GM23338 (cell line): ENCODE data around the gene DARS2. TPM values are rescaled to one million over a fixed set of nuclear protein-coding genes. Genes with fewer than 3 reads are reported as not detected.
A peak's percentile ranks its signal among the peaks of the same experiment; 100 is the strongest.

ENCODE experiments used
- ATAC-seq: fragments of 200-7000 bp; cut with Tn5 transposase; 3 replicates; pipeline ENCODE4 v1.9.1; 2020
- DNase-seq: peaks from one replicate; pipeline ENCODE4 v3.0.0-alpha.2; 2015; ENCODE audit warnings: low spot score
- H2AFZ ChIP-seq: fragments of 200-600 bp; sonication (generic); 2 replicates; pipeline ENCODE4 v1.8.0; 2016; ENCODE audit warnings: antibody characterized with exemption, mild to moderate bottlenecking, moderate library complexity
- H3F3A ChIP-seq: fragments of 200-600 bp; sonication (generic); replicated peaks from 2 replicates; pipeline ENCODE4 v1.8.0; 2017; ENCODE audit warnings: antibody characterized with exemption, mixed run types, low read depth
- H3K27ac ChIP-seq: fragments of 200-600 bp; sonication (generic); 2 replicates; pipeline ENCODE4 v1.6.1; 2016; ENCODE audit warnings: low read depth
- H3K27me3 ChIP-seq: fragments of 200-600 bp; sonication (generic); 2 replicates; pipeline ENCODE4 v1.8.0; 2016; ENCODE audit warnings: mild to moderate bottlenecking, mixed run types, moderate library complexity; ENCODE audit not compliant: insufficient read depth
- H3K36me3 ChIP-seq: fragments of 200-600 bp; sonication (generic); 2 replicates; pipeline ENCODE4 v1.8.0; 2016; ENCODE audit warnings: mild to moderate bottlenecking; ENCODE audit not compliant: insufficient read depth
- H3K4me1 ChIP-seq: fragments of 200-600 bp; sonication (generic); 2 replicates; pipeline ENCODE4 v1.8.0; 2016; ENCODE audit warnings: mild to moderate bottlenecking, moderate library complexity; ENCODE audit not compliant: insufficient read depth
- H3K4me2 ChIP-seq: fragments of 200-600 bp; sonication (generic); 2 replicates; pipeline ENCODE4 v1.7.1; 2017; ENCODE audit warnings: mixed run types
- H3K4me3 ChIP-seq: fragments of 200-600 bp; sonication (generic); 2 replicates; pipeline ENCODE4 v1.6.1; 2016; ENCODE audit warnings: mixed run types
- H3K79me2 ChIP-seq: fragments of 200-600 bp; sonication (generic); replicated peaks from 2 replicates; pipeline ENCODE4 v1.8.0; 2017; ENCODE audit warnings: mild to moderate bottlenecking; ENCODE audit not compliant: insufficient read depth
- H3K9me2 ChIP-seq: fragments of 200-600 bp; sonication (generic); 2 replicates; pipeline ENCODE4 v1.8.0; 2017; ENCODE audit not compliant: insufficient read depth
- H4K20me1 ChIP-seq: fragments of 200-600 bp; sonication (generic); replicated peaks from 2 replicates; pipeline ENCODE4 v1.8.0; 2017; ENCODE audit warnings: mild to moderate bottlenecking; ENCODE audit not compliant: insufficient read depth
- H3K27ac Mint-ChIP-seq: 2 replicates; pipeline ENCODE4 v1.8.0; 2020; ENCODE audit warnings: inconsistent platforms, mild to moderate bottlenecking, moderate library complexity, mixed read lengths
- H3K27me3 Mint-ChIP-seq: 3 replicates; pipeline ENCODE4 v1.8.0; 2022; ENCODE audit warnings: low read depth, mild to moderate bottlenecking, moderate library complexity, mixed read lengths, inconsistent platforms; ENCODE audit not compliant: insufficient read depth, poor library complexity
- H3K36me3 Mint-ChIP-seq: 3 replicates; pipeline ENCODE4 v1.8.0; 2021; ENCODE audit warnings: low read depth, mild to moderate bottlenecking, inconsistent platforms, moderate library complexity, mixed read lengths
- H3K4me1 Mint-ChIP-seq: 3 replicates; pipeline ENCODE4 v1.8.0; 2020; ENCODE audit warnings: mild to moderate bottlenecking, inconsistent platforms, mixed read lengths
- H3K4me3 Mint-ChIP-seq: 3 replicates; pipeline ENCODE4 v1.8.0; 2021; ENCODE audit warnings: moderate library complexity, mild to moderate bottlenecking, inconsistent platforms, mixed read lengths
- H3K9me3 Mint-ChIP-seq: 3 replicates; pipeline ENCODE4 v1.8.0; 2020; ENCODE audit warnings: moderate library complexity, mild to moderate bottlenecking, inconsistent platforms, mixed read lengths
- CREB1 ChIP-seq: fragments of 250-450 bp; sonication (Bioruptor Pico); IDR thresholded peaks from 2 replicates; pipeline ENCODE4 v1.5.0; 2020; ENCODE audit warnings: low read depth, mild to moderate bottlenecking, moderate library complexity
- EZH2 ChIP-seq: fragments of 200-600 bp; sonication (generic); IDR thresholded peaks from one replicate; pipeline ENCODE4 v1.8.0; 2017; ENCODE audit warnings: antibody characterized with exemption, mild to moderate bottlenecking, low read depth; ENCODE audit not compliant: unreplicated experiment
- EZH2phosphoT487 ChIP-seq: fragments of 200-600 bp; sonication (generic); IDR thresholded peaks from one replicate; pipeline ENCODE4 v1.8.1; 2018; ENCODE audit warnings: antibody characterized with exemption; ENCODE audit not compliant: unreplicated experiment
- JUNB ChIP-seq: IDR thresholded peaks from one replicate; pipeline ENCODE4 v1.6.1; 2016; ENCODE audit warnings: antibody characterized with exemption; ENCODE audit not compliant: unreplicated experiment
- NANOG ChIP-seq: IDR thresholded peaks from 2 replicates; pipeline ENCODE4 v1.6.1; 2016; ENCODE audit warnings: antibody characterized with exemption, borderline replicate concordance
- POLR2AphosphoS5 ChIP-seq: IDR thresholded peaks from 2 replicates; pipeline ENCODE4 v1.6.1; 2016; ENCODE audit warnings: antibody characterized with exemption, low read depth
- STAT1 ChIP-seq: IDR thresholded peaks from one replicate; pipeline ENCODE4 v1.6.1; 2016; ENCODE audit warnings: antibody characterized with exemption; ENCODE audit not compliant: unreplicated experiment
- ZNF114 ChIP-seq: fragments of 250-450 bp; sonication (Bioruptor Pico); IDR thresholded peaks from 2 replicates; pipeline ENCODE4 v1.5.0; 2020; ENCODE audit warnings: mild to moderate bottlenecking, moderate library complexity
- ZNF331 ChIP-seq: fragments of 250-450 bp; sonication (Bioruptor Pico); IDR thresholded peaks from 2 replicates; pipeline ENCODE4 v1.5.0; 2020; ENCODE audit warnings: low read depth, mild to moderate bottlenecking, moderate library complexity
- long read RNA-seq: library from polyadenylated mRNA; unstranded; transcript quantifications from one replicate; pipeline ENCODE4 v2.0.0, GENCODE V29; 2020; ENCODE audit not compliant: unreplicated experiment
- polyA plus RNA-seq: library from polyadenylated mRNA; unstranded; fragments of >200 nt; fragmentation: Nextera tagmentation; extraction: Ambion mirVana; gene quantifications from 2 replicates; pipeline ENCODE4 v1.2.1, GENCODE V29; 2016
- total RNA-seq: library from RNA; depleted of rRNA; stranded (reverse); fragments of >200 nt; shearing (Covaris generic); gene quantifications from 2 replicates; pipeline ENCODE4 v1.2.3, GENCODE V29; 2014; rRNA removed
- TF ChIP-seq, protein P1 (sequence below): IDR thresholded peaks from 2 replicates; pipeline ENCODE4 v1.6.1; 2016; ENCODE audit warnings: antibody characterized with exemption
- TF ChIP-seq, protein P2 (sequence below): IDR thresholded peaks from one replicate; pipeline ENCODE4 v1.6.1; 2018; ENCODE audit warnings: antibody characterized with exemption; ENCODE audit not compliant: unreplicated experiment
- TF ChIP-seq, protein P3 (sequence below), 2 experiments: fragments of 200-600 bp in 1 of 2; sonication (generic) in 1 of 2; conservative IDR thresholded peaks; 2 replicates each; pipeline versions ENCODE4 v1.5.1 to v1.6.1; 2016 to 2017; ENCODE audit warnings: antibody characterized with exemption in 2 of 2, low read depth in 2 of 2, mild to moderate bottlenecking in 2 of 2, moderate library complexity in 1 of 2

The DARS2 gene, protein sequence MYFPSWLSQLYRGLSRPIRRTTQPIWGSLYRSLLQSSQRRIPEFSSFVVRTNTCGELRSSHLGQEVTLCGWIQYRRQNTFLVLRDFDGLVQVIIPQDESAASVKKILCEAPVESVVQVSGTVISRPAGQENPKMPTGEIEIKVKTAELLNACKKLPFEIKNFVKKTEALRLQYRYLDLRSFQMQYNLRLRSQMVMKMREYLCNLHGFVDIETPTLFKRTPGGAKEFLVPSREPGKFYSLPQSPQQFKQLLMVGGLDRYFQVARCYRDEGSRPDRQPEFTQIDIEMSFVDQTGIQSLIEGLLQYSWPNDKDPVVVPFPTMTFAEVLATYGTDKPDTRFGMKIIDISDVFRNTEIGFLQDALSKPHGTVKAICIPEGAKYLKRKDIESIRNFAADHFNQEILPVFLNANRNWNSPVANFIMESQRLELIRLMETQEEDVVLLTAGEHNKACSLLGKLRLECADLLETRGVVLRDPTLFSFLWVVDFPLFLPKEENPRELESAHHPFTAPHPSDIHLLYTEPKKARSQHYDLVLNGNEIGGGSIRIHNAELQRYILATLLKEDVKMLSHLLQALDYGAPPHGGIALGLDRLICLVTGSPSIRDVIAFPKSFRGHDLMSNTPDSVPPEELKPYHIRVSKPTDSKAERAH
- 41.1 and 49.9 TPM in 2 replicates for total RNA-seq
- polyA plus RNA-seq = 17.0 and 18.1 TPM in 2 replicates
- long read RNA-seq, partial matches to known transcripts = 4 of 8 reads
- long read RNA-seq, other reads (novel, unspliced or antisense) = 0 of 8 reads

DNA sequence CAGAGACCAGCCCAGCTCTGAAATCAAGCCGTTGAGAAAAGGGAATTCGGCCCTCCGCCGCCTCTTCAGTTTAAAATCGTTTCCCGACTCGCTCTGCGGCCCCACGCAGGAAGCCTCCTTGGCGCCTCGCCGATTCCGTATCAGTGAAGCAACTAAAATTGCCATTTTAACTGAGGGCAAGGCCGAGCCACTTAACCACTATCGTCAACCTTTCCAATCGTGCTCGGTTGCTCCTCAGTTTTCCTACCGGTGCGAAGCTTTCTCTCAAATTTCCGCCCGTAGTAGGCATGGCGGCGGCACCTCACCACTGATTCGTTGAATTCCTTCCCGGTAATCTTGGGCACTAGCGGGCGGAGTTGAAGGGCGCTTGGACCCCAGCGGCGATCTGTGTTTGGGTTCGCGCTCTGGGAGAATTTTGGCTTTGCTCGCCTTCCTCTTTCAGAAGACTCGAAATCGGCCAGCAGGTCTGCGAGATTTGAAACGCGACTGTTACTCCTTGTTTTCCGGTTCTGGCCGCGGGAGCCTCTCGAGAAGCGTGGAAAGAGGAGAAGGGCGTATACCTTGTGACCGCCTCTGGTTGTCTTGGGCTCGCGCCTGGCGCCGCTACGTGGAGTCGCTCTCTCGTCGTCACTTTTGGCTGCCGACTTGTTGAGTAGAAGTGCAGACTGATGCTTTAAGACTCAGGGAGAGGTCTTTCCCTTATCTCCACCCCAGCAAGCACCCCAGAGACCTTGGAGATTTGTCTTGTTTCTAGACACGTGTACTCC lies at the start of gene DARS2, which contains the start of gene CENPL:
Gene DARS2, plus strand, starts transcription at position 359 of the 767 bp plus-strand sequence. CDS start 557 bp downstream, outside the sequence.
Gene CENPL, minus strand, starts transcription at position 569 of the 767 bp plus-strand sequence. CDS start 13,584 bp downstream, outside the sequence.
- H3K4me3 Mint-ChIP-seq = peak within 1 kb of the TSS; percentile 100
- H3K27me3 Mint-ChIP-seq = no peaks in the 10 kb centered on the region
- peaks cover 7% of the 10 kb centered on the region for H3K4me1 ChIP-seq
- no peaks in the 10 kb centered on the region; the same call in 2 of the 3 replicates for H3K9me3 Mint-ChIP-seq
- DNase-seq (peak; percentile 98), ATAC-seq (peak; percentile 92)
- H3K36me3 ChIP-seq = peaks cover 14% of the 10 kb centered on the region
- peak within 1 kb of the TSS; percentile 95 for H3K4me2 ChIP-seq
- peak within 1 kb of the TSS; percentile 99 for H3K27ac Mint-ChIP-seq
- H3K4me1 Mint-ChIP-seq = peaks cover 11% of the 10 kb centered on the region
- H4K20me1 ChIP-seq = peaks cover 13% of the 10 kb centered on the region; the same call in 1 of the 2 replicates
- H3K36me3 Mint-ChIP-seq = peaks cover 26% of the 10 kb centered on the region
- peaks cover 4% of the 10 kb centered on the region; the same call in 1 of the 2 replicates for H3F3A ChIP-seq
- H3K4me3 ChIP-seq = peak within 1 kb of the TSS; percentile 96
- peak within 1 kb of the TSS; percentile 99 for H3K27ac ChIP-seq
- no peaks in the 10 kb centered on the region for H3K27me3 ChIP-seq
- H3K9me2 ChIP-seq = no peaks in the 10 kb centered on the region
- H2AFZ ChIP-seq = peak within 1 kb of the TSS; percentile 60; the same call in 1 of the 2 replicates
- peaks cover 55% of the 10 kb centered on the region for H3K79me2 ChIP-seq
- no peak for TF ChIP-seq ZNF114
- TF ChIP-seq, protein P1, sequence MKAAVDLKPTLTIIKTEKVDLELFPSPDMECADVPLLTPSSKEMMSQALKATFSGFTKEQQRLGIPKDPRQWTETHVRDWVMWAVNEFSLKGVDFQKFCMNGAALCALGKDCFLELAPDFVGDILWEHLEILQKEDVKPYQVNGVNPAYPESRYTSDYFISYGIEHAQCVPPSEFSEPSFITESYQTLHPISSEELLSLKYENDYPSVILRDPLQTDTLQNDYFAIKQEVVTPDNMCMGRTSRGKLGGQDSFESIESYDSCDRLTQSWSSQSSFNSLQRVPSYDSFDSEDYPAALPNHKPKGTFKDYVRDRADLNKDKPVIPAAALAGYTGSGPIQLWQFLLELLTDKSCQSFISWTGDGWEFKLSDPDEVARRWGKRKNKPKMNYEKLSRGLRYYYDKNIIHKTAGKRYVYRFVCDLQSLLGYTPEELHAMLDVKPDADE = peak; percentile 87
- TF ChIP-seq JUNB = no peak
- no peak for TF ChIP-seq ZNF331 (CRISPR knock-in tag)
- TF ChIP-seq EZH2phosphoT487 = no peak
- peak; percentile 92 for TF ChIP-seq CREB1 (CRISPR knock-in tag)
- TF ChIP-seq, protein P2, sequence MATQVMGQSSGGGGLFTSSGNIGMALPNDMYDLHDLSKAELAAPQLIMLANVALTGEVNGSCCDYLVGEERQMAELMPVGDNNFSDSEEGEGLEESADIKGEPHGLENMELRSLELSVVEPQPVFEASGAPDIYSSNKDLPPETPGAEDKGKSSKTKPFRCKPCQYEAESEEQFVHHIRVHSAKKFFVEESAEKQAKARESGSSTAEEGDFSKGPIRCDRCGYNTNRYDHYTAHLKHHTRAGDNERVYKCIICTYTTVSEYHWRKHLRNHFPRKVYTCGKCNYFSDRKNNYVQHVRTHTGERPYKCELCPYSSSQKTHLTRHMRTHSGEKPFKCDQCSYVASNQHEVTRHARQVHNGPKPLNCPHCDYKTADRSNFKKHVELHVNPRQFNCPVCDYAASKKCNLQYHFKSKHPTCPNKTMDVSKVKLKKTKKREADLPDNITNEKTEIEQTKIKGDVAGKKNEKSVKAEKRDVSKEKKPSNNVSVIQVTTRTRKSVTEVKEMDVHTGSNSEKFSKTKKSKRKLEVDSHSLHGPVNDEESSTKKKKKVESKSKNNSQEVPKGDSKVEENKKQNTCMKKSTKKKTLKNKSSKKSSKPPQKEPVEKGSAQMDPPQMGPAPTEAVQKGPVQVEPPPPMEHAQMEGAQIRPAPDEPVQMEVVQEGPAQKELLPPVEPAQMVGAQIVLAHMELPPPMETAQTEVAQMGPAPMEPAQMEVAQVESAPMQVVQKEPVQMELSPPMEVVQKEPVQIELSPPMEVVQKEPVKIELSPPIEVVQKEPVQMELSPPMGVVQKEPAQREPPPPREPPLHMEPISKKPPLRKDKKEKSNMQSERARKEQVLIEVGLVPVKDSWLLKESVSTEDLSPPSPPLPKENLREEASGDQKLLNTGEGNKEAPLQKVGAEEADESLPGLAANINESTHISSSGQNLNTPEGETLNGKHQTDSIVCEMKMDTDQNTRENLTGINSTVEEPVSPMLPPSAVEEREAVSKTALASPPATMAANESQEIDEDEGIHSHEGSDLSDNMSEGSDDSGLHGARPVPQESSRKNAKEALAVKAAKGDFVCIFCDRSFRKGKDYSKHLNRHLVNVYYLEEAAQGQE = peak; percentile 9
- TF ChIP-seq, protein P3, sequence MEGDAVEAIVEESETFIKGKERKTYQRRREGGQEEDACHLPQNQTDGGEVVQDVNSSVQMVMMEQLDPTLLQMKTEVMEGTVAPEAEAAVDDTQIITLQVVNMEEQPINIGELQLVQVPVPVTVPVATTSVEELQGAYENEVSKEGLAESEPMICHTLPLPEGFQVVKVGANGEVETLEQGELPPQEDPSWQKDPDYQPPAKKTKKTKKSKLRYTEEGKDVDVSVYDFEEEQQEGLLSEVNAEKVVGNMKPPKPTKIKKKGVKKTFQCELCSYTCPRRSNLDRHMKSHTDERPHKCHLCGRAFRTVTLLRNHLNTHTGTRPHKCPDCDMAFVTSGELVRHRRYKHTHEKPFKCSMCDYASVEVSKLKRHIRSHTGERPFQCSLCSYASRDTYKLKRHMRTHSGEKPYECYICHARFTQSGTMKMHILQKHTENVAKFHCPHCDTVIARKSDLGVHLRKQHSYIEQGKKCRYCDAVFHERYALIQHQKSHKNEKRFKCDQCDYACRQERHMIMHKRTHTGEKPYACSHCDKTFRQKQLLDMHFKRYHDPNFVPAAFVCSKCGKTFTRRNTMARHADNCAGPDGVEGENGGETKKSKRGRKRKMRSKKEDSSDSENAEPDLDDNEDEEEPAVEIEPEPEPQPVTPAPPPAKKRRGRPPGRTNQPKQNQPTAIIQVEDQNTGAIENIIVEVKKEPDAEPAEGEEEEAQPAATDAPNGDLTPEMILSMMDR (conservative IDR thresholded peaks at IDR 0.05; ENCODE audit: low read depth in 2 of 2) = no peak
- TF ChIP-seq POLR2AphosphoS5 = peak; percentile 82
- no peak for TF ChIP-seq STAT1
- no peak for TF ChIP-seq NANOG
- TF ChIP-seq EZH2 = no peak
